Middle frontal gyrus (tissue), 1 donor: ENCODE measurements around the gene TCP11L2.
"Not testable (repeated sequence)": the region's sequence is repeated elsewhere in the genome, so short reads cannot be mapped to it uniquely, and the experiment has no call there.

ENCODE experiments used
- DNase-seq: peaks from one replicate; pipeline ENCODE4 v3.0.0-alpha.2; 2015; ENCODE audit warnings: low spot score; ENCODE audit errors: extremely low spot score

Gene TCP11L2

DNA sequence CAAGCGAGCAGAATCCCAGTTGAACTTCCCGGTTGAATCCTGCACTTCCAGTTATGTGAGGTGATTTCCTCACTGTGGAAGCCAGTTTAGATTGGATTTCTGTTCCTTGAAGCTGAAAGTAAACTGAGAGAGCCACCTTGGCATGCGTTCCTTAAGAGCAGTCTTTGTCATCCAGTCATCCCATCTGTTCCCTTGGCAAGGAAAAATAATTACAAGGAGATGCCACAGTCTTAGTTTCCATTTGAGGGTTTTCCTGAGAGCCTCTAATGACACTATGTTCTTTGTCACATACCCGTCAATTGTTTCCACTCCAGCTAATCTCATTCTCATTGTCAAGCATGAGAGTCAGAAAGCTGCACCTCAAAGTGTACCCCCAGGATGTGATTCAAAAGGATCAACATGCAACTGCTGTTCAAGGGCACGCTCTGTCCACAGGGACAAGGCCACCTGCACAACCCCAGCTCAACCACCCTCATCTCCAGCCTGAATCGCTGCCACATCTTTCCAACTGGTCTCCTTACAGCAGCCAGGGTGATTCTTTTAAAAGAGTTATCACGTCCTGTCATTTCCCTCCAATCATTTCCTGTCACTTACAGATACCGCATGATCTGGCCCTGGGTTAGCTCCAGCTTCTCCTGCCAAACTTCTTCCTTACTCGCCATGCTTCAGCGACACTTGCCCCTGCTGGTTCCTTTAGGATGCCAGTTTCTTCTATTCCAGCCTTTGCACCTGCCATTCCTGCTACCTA, 18.0 kb upstream of the TCP11L2 start:
- peak; percentile 44 for DNase-seq

DNA sequence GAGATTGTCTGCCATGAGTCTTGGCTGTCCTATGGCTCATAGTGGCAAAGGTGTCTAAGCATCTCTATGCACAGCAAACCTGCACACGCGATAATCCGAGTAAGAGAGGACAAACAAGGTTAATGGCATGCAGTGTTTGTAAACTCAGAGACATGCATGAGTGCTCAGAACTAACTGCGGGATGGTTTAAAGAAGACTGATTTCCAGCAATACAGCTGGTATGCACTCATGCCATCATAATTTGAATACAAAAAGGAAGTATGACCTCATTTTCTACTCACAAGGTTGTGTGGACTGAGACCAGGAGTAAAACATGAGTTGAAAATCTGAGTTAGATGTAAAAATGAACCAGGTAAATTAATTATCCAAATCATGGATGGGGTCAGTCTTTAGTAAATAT, 16.6 kb upstream of the TCP11L2 start:
- no peak for DNase-seq

DNA sequence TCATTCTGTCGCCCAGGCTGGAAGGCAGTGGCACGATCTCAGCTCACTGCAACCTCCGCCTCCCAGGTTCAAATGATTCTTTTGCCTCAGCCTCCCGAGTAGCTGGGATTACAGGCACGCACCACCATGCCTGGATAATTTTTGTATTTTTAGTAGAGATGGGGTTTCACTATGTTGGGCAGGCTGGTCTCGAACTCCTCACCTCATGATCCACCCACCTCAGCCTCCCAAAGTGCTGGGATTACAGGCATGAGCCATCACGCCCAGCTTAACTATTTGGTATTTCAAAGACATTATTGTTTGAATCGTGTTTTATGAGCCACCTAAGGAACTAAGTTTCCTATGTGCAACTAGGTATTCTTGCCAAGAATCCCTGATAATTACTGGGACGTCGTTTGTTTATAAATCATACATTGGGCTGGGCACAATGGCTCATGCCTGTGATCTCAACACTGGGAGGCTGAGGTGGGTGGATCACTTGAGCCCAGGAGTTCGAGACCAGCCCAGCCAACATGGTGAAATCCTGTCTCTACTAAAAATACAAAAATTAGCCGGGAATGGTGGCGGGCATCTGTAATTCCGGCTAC, 15.9 kb upstream of the TCP11L2 start:
- DNase-seq, result not testable (repeated sequence)

DNA sequence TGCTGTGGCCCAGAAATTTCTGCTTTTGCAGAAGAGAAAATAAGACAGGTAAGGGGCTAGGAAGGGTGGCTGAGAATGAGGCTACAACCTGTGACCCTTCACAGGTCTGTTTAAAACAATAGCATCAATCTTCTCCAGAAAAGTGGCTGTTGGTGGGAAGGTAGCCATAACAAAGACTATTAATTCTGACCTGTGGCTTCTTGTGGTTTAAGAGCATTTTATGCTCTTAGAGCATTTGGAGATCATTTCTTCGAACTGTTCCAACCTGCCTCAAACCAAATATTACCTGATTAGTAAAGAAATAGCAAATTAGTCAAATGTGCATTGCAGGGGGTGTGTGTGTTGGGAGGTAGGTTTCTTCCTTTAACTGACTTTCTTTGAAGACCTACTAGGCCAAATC, 15.2 kb upstream of the TCP11L2 start:
- no peak for DNase-seq

DNA sequence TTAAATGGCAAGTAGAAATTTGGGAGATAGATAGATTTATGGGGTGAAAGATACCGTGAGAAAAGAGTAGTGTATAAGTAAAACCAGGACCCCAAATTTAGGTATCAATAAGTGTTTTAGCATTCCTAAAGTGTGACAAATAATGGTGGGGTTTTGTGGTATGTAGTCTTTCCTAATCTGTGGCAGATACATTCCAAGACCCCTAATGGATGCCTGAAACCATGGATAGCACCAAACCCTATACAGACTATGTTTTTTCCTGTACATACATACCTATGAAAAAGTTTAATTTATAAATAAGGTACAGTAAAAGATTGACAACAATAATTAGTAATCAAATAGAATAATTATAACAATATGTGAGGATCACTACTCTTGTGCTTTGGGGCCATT, 14.4 kb upstream of the TCP11L2 start:
- DNase-seq, result no peak

DNA sequence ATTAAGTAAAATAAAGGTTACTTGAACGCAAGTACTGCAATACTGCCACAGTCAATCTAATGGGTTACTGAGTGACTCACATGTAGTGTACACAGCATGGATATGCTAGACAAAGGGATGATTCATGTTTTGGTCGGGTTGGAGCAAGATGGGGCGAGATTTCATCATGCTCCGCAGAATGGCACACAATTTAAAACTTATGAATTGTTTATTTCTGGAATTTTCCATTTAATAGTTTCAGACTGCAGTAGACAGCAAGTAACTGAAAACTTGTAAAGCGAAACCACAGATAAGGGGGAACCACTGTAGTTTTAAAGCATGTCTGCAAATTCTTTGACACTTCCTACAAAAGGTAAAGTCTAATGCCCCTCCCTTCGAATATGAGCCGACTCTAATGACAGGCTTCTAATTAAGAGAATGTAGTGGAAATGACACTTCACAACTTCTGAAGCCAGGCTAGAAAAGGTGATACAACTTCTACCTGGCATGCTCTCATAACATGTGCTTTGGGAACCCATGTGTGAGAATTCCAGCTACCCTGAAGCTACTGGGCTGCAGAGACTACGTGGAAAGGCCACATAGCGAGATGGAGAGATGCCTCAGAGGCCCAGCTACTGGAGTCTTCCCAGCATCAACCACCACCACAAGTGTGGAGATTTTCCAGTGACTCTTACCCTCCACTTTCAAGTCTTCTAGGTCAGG, 13.9 kb upstream of the TCP11L2 start:
- no peak for DNase-seq

DNA sequence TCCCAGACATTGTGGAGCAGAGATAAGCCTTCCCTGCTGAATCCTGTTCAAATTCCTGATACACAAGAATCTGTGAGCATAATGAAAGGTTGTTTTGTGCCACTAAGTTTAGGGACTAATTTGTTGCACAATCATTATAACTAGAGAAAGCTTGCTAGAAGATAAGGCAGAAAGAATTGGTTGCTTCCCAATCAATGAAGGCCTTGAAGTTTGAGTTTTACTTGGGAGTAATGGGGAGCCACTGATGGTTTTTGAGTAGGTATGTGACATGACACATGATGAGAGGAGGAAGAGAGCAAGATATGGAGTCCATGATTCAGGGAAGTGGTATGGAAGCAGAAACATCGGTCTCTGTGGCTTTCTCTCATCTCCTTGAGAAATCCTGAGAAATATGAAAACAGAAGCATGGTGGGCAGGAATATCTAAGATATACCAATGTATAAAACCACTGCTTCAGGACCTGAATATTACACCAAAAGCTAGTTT, 13.3 kb upstream of the TCP11L2 start:
- DNase-seq, result no peak

DNA sequence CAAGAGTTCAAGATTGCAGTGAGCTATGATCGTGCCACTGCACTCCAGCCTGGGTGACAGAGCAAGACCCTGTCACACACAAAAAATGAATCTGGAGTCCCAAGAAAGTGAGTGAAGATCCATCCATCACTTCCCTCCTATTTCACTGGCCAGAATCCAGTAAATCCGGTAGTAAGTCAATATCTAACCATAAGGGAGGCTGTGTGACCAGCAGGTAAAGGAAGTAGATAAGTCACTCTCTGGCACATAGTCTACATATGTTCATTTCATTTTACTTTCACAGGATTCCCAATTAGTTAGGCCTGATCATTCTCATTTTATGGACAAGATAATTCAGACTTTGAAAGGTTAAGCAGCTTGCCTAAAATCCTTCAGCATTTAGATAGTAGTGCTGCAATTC, 11.9 kb upstream of the TCP11L2 start:
- no peak for DNase-seq

DNA sequence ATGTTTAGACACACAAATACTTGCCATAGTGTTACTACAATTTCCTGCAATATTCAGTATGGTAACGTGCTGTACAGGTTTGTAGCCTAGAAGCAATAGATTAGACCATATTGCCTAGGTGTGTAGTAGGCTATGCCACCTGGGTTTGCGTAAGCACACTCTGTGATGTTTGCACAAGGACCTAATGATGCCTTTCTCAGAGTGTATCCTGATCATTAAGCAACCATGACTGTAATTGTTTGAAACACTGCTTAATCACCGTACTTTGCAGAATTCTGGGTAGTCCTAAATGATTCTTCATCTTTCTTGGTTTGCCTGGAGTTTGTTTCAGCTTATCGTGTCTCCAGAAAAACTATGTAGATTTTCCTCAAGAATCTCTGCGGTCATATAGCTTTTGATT, 11.2 kb upstream of the TCP11L2 start:
- no peak for DNase-seq

DNA sequence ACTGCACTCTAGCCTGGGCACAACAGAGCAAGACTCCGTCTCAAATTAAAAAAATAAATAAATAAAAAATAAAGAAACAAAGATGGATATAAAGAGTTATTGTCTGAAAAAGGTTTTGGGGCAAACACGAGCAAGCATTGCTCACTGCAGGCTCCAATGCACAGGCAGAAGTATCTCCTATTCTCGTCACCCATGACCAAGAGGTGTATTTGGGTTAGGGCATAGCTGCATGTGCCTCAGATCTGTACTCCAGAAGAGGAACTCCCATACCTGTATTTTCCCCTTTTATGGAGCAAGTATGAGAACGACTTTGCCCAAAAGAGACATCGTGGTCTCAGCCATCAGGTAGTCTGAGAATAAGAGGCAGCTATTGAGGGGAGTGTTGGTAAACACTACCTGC, 10.2 kb upstream of the TCP11L2 start:
- no peak for DNase-seq

DNA sequence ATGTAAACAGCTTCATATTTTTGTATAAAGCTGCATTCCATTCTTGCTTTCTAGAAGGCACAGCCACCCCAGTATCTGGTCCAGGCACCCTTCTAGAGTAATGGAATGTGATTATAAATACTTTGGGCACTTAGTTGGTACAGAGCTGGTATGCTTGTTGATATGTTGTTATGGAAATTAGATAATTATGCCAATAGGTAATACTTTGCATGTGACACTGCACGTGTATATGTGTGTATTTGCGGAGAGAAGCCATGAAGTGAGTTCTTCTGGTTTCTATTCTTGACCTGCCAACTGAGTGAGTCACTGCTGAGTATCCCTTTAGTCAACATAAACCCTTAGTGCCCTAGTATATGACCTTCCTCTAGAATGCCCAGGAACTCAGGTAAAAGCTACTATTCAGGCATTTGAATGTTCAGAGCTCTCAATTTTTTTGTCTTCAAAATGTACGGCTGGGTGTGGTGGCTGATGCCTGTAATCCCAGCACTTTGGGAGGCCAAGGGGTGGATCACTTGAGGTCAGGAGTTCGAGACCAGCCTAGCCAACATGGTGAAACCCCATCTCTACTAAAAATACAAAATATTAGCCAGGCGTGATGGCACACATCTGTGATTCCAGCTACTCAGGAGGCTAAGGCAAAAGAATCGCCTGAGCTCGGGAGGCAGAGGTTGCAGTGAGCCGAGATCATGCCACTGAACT, 6.2 kb upstream of the TCP11L2 start:
- DNase-seq, result no peak

DNA sequence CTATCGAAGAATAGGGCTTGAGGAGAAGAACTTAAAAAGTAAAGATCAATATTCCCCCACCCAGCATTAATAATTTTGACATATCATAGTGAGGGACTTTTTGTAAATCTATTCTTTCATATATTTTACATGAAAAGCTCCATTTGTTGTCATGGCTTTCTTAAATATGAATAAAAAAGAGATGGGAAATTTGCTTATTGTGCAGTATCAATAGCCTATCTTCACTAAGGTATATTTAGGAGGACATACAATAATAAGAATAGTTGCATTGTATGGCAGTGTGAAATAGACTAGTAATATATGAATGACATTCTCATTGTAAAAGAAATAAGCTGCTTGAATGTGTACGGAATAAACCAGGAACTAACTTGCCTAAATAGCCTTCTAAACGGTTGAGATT, 5.5 kb upstream of the TCP11L2 start:
- DNase-seq, result no peak

DNA sequence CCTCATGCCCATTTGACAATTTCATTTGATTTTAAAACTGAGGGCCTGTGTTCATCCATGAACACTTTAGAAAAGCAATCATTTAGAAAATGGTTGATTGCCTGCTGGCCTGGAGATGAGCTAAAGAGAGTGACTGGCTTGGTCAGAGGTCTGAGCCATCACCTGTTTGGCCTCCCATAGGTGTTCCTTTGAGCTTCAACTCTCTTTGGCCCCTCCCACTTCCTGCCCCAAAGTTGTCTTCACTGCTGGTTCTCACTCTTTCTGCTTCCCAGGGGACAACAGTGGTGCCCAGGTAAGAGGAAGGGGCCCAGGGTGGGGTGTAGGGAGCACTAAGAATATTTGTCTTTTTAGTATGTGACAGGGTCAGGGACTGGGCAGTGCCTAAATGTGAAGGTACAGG, 4.9 kb upstream of the TCP11L2 start:
- DNase-seq, result no peak

DNA sequence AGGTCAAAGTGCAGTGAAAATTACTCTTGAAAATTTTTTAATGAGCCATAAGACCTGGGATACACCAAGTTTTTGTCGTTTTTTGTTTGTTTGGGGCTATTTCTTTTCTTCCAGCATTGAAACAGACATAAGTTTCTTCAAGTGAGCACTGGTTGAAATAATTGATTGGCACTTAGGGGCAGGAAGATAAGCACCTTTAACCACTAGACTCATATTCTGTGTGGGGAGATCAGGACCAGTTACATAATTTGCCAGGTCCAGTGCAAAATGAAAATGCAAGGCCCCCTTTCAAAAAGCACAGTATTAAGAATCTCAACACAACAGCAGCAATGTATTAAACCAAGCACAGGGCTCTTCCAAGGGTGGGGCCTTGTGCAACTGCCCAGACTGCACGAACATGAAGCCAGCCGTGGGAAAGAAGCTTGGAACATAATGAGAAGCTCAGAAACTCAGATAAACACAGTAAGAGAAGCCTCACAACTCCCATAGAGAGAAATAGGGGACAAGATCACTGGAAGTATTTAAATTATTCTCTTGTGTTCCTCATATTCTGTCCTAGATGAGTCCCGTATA, 3.2 kb upstream of the TCP11L2 start:
- DNase-seq, result no peak

DNA sequence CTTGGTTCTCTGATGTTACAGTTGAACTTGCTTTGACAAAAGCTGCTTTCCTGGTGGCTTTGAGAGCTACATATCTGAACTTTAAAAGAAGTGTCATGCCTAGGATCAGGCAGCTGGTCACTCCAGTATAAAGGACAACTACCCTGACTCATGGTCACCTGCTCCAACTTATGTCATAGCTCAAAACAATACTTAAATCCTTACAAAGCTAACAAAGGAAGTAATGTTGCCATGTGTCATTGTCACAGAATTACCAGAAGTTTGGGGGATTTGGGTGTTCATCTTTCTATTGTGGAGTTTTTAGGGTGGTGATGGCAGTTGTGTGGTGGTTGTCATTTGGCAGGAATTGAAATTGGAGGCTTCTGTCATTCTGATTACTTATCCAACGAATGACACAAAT, 1.8 kb upstream of the TCP11L2 start:
- no peak for DNase-seq

DNA sequence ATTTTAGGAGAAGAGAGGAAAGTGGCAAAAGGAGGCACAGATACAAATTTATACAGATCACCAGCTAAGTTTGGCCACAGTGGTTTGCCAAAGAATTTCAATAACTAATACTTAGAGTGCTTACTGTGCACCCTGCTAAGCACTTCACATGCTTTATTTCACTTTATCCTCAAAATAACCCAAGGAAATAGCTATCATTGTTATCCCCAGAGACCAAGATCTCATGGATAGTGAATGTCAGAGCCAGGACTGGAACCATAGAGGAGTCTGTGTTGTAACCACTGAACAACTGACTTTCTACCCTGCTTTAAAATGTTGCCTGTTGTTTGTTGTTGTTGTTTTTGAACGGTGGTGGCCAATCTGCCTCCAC, 1.3 kb upstream of the TCP11L2 start:
- DNase-seq, result no peak

DNA sequence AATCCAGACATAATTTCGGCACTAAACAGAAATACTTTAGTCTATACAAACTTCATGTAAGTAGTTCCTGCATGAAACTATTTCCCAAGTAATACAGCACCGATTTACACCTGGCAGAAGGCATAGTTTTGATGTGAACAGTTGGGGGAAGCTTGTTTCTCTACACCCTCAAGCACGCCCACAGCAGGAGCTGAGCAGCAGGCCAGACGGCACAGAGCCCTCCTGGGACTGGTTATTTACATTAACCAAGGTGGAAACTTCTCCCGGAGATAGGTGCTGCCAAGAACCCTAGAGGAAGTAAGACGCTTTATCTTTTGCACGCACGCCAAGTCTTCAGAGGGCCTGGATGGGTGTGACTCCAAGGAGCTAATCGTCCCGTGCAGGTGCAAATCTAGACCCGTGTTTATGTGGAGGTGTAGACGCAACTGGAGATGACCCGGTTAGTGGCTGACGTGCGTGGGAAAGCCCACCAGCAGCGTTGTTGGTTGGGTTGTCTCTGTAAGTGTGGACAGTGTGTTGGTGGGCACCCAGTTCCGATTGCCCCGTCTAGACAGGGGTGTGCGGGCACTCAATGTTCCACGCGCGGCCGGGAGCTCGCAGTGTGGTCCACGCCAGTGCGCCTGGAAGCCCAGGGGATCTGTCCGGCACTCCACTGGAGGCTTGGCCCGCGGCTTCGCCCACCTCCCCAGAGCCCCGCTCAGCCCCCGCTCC, 767 bp upstream of the TCP11L2 start:
- no peak for DNase-seq

DNA sequence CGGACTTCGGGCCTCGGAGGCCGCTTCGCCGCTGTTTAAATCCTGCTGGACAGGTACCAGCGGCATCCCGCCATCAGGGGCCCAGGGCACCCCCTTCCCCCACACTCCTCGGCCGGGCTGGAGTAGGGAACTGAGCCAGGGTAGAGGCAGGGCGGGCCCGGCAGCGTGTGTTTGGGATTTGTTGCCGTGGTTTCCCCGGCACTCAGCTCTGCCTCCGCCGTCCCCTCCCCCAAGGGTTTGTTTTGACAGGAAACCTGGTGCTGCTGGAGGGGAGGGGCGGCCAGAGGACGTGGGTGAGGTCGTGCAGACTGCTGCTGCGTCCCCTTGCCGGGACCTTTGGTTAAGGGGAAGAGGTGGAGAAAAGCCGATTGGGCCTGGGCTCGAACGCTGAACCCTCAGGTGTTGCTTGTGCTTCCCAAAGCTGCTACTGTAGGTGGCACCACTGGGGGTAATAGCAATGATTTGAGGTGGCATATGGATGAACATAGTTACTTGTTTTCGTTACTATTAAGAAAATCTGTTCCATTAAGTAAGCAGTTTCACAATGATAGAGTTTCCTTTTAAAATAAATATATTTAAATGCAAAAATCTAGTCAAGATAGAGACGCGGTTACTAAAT, 778 bp downstream of the TCP11L2 start:
- no peak for DNase-seq

DNA sequence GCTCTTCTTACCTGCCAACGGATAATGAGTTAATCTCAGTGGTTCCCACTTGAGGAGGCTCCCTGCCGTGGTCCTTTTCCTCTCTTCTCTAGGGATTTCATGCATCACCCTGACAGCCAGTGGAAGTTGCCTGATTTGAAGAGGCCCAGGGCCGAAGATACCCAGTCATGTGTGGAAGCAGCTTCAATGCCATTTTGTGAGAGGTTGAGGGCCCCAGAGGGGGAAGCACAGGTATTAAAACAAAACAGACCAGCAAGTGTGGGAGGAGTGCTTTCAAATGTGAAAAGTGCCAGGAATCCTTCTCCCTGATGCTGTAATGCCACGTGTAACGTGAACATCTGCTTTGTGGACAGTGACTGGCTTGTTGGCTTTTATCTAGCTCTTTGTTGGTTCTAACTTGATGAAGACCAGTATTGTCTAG, 1.5 kb downstream of the TCP11L2 start:
- no peak for DNase-seq

DNA sequence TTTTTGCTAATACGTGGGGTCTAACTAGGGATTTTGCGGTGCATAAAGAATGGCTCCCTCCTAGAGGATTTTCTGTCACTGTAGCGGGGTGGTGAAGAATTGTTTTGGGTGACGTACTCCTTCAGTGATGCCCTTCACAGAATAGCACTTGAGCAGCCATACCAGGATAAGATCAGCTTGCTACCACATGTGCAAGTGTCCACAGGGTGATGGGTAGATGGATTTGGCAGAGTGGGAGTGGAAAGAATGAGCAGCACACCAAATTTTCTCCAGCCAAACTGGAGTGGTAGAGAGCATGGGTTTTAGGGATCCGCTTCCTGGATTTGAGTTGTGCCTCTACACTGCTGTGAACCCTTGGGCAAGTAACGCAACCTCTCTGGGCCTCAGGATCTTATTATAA, 2.3 kb downstream of the TCP11L2 start:
- no peak for DNase-seq

DNA sequence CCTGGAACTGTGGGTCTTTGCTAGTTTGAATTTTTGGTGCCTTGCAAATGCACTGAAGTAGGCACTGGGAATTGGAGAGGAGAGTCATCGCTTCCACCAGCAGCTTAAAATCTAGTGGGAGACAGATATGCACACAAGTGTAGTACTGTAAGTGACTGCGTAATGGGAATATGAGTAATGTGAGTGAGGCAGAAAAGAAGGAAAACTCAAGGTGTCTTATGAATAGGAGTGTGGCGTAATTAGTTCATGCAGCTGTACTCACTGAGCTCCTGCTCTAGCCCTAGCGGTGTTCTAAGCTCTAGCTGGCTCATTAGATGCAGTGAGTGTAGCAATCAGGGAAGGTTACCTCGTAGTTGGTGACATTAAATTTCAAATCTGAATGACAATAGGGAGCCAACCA, 2.8 kb downstream of the TCP11L2 start:
- no peak for DNase-seq
